K562 (cell line): ENCODE measurements around the gene CCR8. TPM values are rescaled to one million over a fixed set of nuclear protein-coding genes. Genes with fewer than 3 reads are reported as not detected.

ENCODE experiments used
- ARNT ChIP-seq, 2 experiments: fragments of 450-650 bp; IDR thresholded peaks; 2 replicates each; pipeline ENCODE4 v1.6.1; 2016; ENCODE audit warnings: mild to moderate bottlenecking in 1 of 2
- ATF7 ChIP-seq: fragments of 450-650 bp; IDR thresholded peaks from 2 replicates; pipeline ENCODE4 v1.7.1; 2014; ENCODE audit warnings: mild to moderate bottlenecking, moderate library complexity
- BRD9 ChIP-seq: fragments of 450-650 bp; IDR thresholded peaks from 2 replicates; pipeline ENCODE4 v1.6.1; 2018; ENCODE audit warnings: low read depth; ENCODE audit not compliant: partially characterized antibody
- CBX3 ChIP-seq, 2 experiments: IDR thresholded peaks; 1 replicate in 1 of 2; 2 replicates in 1 of 2; pipeline ENCODE4 v1.6.1; 2012; ENCODE audit warnings: inconsistent platforms in 2 of 2, low read length in 2 of 2, borderline replicate concordance in 1 of 2, control low read depth in 1 of 2
- CREM ChIP-seq: IDR thresholded peaks from 2 replicates; pipeline ENCODE4 v1.6.1; 2014; ENCODE audit warnings: antibody characterized with exemption, low read depth
- FOXP1 ChIP-seq: sonication (generic); formaldehyde crosslinking; IDR thresholded peaks from 2 replicates; pipeline ENCODE4 v1.8.0; 2022; ENCODE audit warnings: mild to moderate bottlenecking, missing genetic modification reagents
- GATA2 ChIP-seq: sonication (generic); formaldehyde crosslinking; IDR thresholded peaks from 2 replicates; pipeline ENCODE4 v1.4.0; 2020; ENCODE audit warnings: mild to moderate bottlenecking, missing genetic modification reagents
- JUND ChIP-seq, 2 experiments: IDR thresholded peaks; 2 replicates in 1 of 2; 3 replicates in 1 of 2; pipeline ENCODE4 v1.6.1; 2011; ENCODE audit warnings: borderline replicate concordance in 2 of 2, low read depth in 2 of 2, low read length in 2 of 2, improper control_type of control experiment in 1 of 2, missing biosample characterization in 1 of 2, missing genetic modification characterization in 1 of 2, missing genetic modification reagents in 1 of 2
- KLF16 ChIP-seq: IDR thresholded peaks from 2 replicates; pipeline ENCODE4 v1.6.1; 2016; ENCODE audit warnings: antibody characterized with exemption
- MAZ ChIP-seq, 2 experiments: fragments of 450-650 bp in 1 of 2; sonication (generic) in 1 of 2; formaldehyde crosslinking; IDR thresholded peaks in 1 of 2; conservative IDR thresholded peaks in 1 of 2; 2 replicates each; pipeline versions ENCODE4 v1.4.0 to v1.5.0; 2020; ENCODE audit warnings: mild to moderate bottlenecking in 1 of 2, missing genetic modification reagents in 1 of 2
- MTA2 ChIP-seq: fragments of 450-650 bp; IDR thresholded peaks from 2 replicates; pipeline ENCODE4 v1.6.1; 2016; ENCODE audit warnings: low read depth
- MTA3 ChIP-seq: fragments of 450-650 bp; formaldehyde crosslinking; IDR thresholded peaks from 2 replicates; pipeline ENCODE4 v1.6.1; 2017; ENCODE audit warnings: mild to moderate bottlenecking, borderline replicate concordance
- PBX2 ChIP-seq, 2 experiments: IDR thresholded peaks in 1 of 2; conservative IDR thresholded peaks in 1 of 2; 2 replicates each; pipeline ENCODE4 v1.6.1; 2016; ENCODE audit warnings: low read depth in 2 of 2, mild to moderate bottlenecking in 1 of 2, missing compliant biosample characterization in 1 of 2, missing genetic modification characterization in 1 of 2, moderate library complexity in 1 of 2
- ZEB2 ChIP-seq: fragments of 450-650 bp; IDR thresholded peaks from 2 replicates; pipeline ENCODE4 v1.6.1; 2016
- ZNF121 ChIP-seq: sonication (generic); formaldehyde crosslinking; conservative IDR thresholded peaks from 2 replicates; pipeline ENCODE4 v1.8.0; 2022; ENCODE audit warnings: missing genetic modification reagents
- ZNF212 ChIP-seq: fragments of 450-650 bp; formaldehyde crosslinking; IDR thresholded peaks from 2 replicates; pipeline ENCODE4 v1.4.0; 2020; ENCODE audit warnings: mild to moderate bottlenecking
- polyA plus RNA-seq, 8 experiments: library from polyadenylated mRNA; depleted of rRNA in 4 of 8; stranded (reverse) in 5 of 8; unstranded in 3 of 8; fragments of >200 nt; fragmentation: Nextera tagmentation in 2 of 8; fragmentation: Illumina TruSeq in 1 of 8; extraction: Ambion mirVana in 2 of 8; extraction: Trizol in 1 of 8; gene quantifications; 2 replicates each; pipeline versions ENCODE4 v1.2.1 to v1.2.3, GENCODE V29; 2011 to 2014; ENCODE audit warnings: inconsistent platforms in 1 of 8, missing spikeins in 1 of 8
- total RNA-seq, 7 experiments: library from RNA; depleted of rRNA in 6 of 7; stranded (reverse); fragments of >200 nt in 6 of 7; fragmentation: Illumina TruSeq in 2 of 7; extraction: Trizol in 2 of 7; gene quantifications; 2 replicates each; pipeline versions ENCODE4 v1.2.1 to v1.2.3, GENCODE V29; 2011 to 2021; ENCODE audit warnings: low replicate concordance in 1 of 7
- TF ChIP-seq, protein P1 (sequence below): fragments of 250-450 bp; sonication (Bioruptor Pico); IDR thresholded peaks from 2 replicates; pipeline ENCODE4 v1.4.0; 2020
- TF ChIP-seq, protein P2 (sequence below): IDR thresholded peaks from 2 replicates; pipeline ENCODE4 v1.6.1; 2012; ENCODE audit warnings: low read depth, low read length, improper control_type of control experiment, borderline replicate concordance

The CCR8 gene
- total and polyA plus RNA-seq, 9 of the 15 experiments (the other 6 are each of a cell fraction or from before 2014, with no cell fraction given) = not detected

GRCh38 chr3:39288300-39288808 is 41.2 kb upstream of the CCR8 start (continued):
- no peak; the same call in 1 of the 2 replicates for TF ChIP-seq PBX2 (CRISPR knock-in tag; IDR thresholded peaks at IDR 0.05; ENCODE audit: low read depth)
- TF ChIP-seq PBX2 (tag; conservative IDR thresholded peaks at IDR 0.05; ENCODE audit: low read depth) = peak; percentile 87
- TF ChIP-seq ZNF212 = no peak
- TF ChIP-seq JUND (IDR thresholded peaks at IDR 0.05; ENCODE audit: borderline replicate concordance, low read depth, low read length) = peak; percentile 67; the same call in 1 of the 2 replicates
- TF ChIP-seq JUND (tag; IDR thresholded peaks at IDR 0.05; ENCODE audit: borderline replicate concordance, low read depth, low read length) = peak; percentile 56; the same call in 1 of the 3 replicates
- TF ChIP-seq, protein P1, sequence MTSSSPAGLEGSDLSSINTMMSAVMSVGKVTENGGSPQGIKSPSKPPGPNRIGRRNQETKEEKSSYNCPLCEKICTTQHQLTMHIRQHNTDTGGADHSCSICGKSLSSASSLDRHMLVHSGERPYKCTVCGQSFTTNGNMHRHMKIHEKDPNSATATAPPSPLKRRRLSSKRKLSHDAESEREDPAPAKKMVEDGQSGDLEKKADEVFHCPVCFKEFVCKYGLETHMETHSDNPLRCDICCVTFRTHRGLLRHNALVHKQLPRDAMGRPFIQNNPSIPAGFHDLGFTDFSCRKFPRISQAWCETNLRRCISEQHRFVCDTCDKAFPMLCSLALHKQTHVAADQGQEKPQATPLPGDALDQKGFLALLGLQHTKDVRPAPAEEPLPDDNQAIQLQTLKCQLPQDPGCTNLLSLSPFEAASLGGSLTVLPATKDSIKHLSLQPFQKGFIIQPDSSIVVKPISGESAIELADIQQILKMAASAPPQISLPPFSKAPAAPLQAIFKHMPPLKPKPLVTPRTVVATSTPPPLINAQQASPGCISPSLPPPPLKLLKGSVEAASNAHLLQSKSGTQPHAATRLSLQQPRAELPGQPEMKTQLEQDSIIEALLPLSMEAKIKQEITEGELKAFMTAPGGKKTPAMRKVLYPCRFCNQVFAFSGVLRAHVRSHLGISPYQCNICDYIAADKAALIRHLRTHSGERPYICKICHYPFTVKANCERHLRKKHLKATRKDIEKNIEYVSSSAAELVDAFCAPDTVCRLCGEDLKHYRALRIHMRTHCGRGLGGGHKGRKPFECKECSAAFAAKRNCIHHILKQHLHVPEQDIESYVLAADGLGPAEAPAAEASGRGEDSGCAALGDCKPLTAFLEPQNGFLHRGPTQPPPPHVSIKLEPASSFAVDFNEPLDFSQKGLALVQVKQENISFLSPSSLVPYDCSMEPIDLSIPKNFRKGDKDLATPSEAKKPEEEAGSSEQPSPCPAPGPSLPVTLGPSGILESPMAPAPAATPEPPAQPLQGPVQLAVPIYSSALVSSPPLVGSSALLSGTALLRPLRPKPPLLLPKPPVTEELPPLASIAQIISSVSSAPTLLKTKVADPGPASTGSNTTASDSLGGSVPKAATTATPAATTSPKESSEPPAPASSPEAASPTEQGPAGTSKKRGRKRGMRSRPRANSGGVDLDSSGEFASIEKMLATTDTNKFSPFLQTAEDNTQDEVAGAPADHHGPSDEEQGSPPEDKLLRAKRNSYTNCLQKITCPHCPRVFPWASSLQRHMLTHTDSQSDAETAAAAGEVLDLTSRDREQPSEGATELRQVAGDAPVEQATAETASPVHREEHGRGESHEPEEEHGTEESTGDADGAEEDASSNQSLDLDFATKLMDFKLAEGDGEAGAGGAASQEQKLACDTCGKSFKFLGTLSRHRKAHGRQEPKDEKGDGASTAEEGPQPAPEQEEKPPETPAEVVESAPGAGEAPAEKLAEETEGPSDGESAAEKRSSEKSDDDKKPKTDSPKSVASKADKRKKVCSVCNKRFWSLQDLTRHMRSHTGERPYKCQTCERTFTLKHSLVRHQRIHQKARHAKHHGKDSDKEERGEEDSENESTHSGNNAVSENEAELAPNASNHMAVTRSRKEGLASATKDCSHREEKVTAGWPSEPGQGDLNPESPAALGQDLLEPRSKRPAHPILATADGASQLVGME = peak; percentile 91; the same call in 1 of the 2 replicates
- peak; percentile 48 for TF ChIP-seq GATA2 (CRISPR knock-in tag)
- TF ChIP-seq ARNT (IDR thresholded peaks at IDR 0.05) = no peak
- TF ChIP-seq FOXP1 (CRISPR knock-in tag) = peak; percentile 18; the same call in 1 of the 2 replicates
- TF ChIP-seq MTA2 = no peak
- TF ChIP-seq, protein P2, sequence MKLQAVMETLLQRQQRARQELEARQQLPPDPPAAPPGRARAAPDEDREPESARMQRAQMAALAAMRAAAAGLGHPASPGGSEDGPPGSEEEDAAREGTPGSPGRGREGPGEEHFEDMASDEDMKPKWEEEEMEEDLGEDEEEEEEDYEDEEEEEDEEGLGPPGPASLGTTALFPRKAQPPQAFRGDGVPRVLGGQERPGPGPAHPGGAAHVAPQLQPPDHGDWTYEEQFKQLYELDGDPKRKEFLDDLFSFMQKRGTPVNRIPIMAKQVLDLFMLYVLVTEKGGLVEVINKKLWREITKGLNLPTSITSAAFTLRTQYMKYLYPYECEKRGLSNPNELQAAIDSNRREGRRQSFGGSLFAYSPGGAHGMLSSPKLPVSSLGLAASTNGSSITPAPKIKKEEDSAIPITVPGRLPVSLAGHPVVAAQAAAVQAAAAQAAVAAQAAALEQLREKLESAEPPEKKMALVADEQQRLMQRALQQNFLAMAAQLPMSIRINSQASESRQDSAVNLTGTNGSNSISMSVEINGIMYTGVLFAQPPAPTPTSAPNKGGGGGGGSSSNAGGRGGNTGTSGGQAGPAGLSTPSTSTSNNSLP = no peak
- TF ChIP-seq BRD9 = peak; percentile 39
- no peak for TF ChIP-seq ZNF121 (CRISPR knock-in tag)
- peak; percentile 55 to 86 for TF ChIP-seq MAZ (CRISPR knock-in tag; conservative IDR thresholded peaks at IDR 0.05 in 1 of 2, IDR thresholded peaks at IDR 0.05 in 1 of 2)
- peak; percentile 34; the same call in 1 of the 2 replicates for TF ChIP-seq CREM
- TF ChIP-seq ATF7 = peak; percentile 49; the same call in 1 of the 2 replicates
- 0 out of 3 replicates have a peak, but pooled peaks of 1 of the 2 experiments have one; percentile 33 for TF ChIP-seq CBX3 (IDR thresholded peaks at IDR 0.05; ENCODE audit: borderline replicate concordance in 1 of 2, low read length in 2 of 2)
- peak; percentile 30; the same call in 1 of the 2 replicates for TF ChIP-seq MTA3
- 0 out of 2 replicates have a peak, but pooled peaks have one; percentile 29 for TF ChIP-seq KLF16
- TF ChIP-seq ZEB2 = peak; percentile 80
